Gastroesophageal sphincter (tissue), 4 donors: ENCODE measurements around the gene NAT8. TPM values are rescaled to one million over a fixed set of nuclear protein-coding genes. Genes with fewer than 3 reads are reported as not detected.
"Not testable (repeated sequence)": the region's sequence is repeated elsewhere in the genome, so short reads cannot be mapped to it uniquely, and the experiment has no call there.

Source experiments
- ATAC-seq: fragments of 150-250 bp; one replicate; pipeline ENCODE4 v1.9.1; 2016; ENCODE audit warnings: mild to moderate bottlenecking, moderate library complexity
- H3K27ac ChIP-seq, 4 donors: fragments of 200-600 bp; sonication (generic) in 3 of 4; 1 replicate in 3 of 4; 2 replicates in 1 of 4; pipeline ENCODE4 v1.5.1; 2016 to 2019
- H3K27me3 ChIP-seq: fragments of 200-600 bp; sonication (generic); one replicate; pipeline ENCODE4 v1.5.1; 2019
- H3K36me3 ChIP-seq, 2 donors: fragments of 200-600 bp; sonication (generic); one replicate each; pipeline ENCODE4 v1.5.1; 2019; ENCODE audit warnings: control low read depth in 1 of 2
- H3K4me1 ChIP-seq, 3 donors: fragments of 200-600 bp; sonication (generic); 1 replicate in 2 of 3; 2 replicates in 1 of 3; pipeline ENCODE4 v1.5.1; 2016 to 2019; ENCODE audit warnings: control low read depth in 2 of 3
- H3K4me3 ChIP-seq, 2 donors: fragments of 200-600 bp; sonication (generic); one replicate each; pipeline ENCODE4 v1.5.1; 2019; ENCODE audit warnings: mild to moderate bottlenecking in 1 of 2, moderate library complexity in 1 of 2
- H3K9me3 ChIP-seq, 3 donors: fragments of 200-600 bp; sonication (generic); one replicate each; pipeline ENCODE4 v1.5.1; 2017 to 2019; ENCODE audit warnings: control low read depth in 2 of 3
- EP300 ChIP-seq: sonication (generic); formaldehyde crosslinking; IDR thresholded peaks from one replicate; pipeline ENCODE4 v1.6.1; 2017; ENCODE audit warnings: antibody characterized with exemption, mild to moderate bottlenecking
- POLR2A ChIP-seq, 2 donors: fragments of 450-650 bp; IDR thresholded peaks; one replicate each; pipeline ENCODE4 v1.6.1; 2017; ENCODE audit warnings: antibody characterized with exemption in 2 of 2, mild to moderate bottlenecking in 2 of 2, moderate library complexity in 1 of 2
- POLR2AphosphoS5 ChIP-seq: sonication (generic); formaldehyde crosslinking; IDR thresholded peaks from one replicate; pipeline ENCODE4 v1.6.1; 2017; ENCODE audit warnings: antibody characterized with exemption
- WGBS, 2 donors: methylation state at CpG; one replicate each; pipeline ENCODE4 v1.1.5; 2018; ENCODE audit warnings: low coverage in 1 of 2; 5-methylcytosine and 5-hydroxymethylcytosine counted together
- total RNA-seq, 4 donors: library from RNA; depleted of rRNA; stranded (reverse); fragments of >200 nt; gene quantifications; one replicate each; pipeline ENCODE4 v1.1.0, GENCODE V29; 2016
- TF ChIP-seq, protein P1 (sequence below), 4 experiments: fragments of 200-600 bp in 2 of 4; fragments of 450-650 bp in 2 of 4; sonication (generic) in 1 of 4; IDR thresholded peaks; one replicate each; pipeline ENCODE4 v1.5.1; 2017 to 2019; ENCODE audit warnings: antibody characterized with exemption in 4 of 4, mild to moderate bottlenecking in 2 of 4, moderate library complexity in 2 of 4

The NAT8 gene
- total RNA-seq, 4 donors from 2014 or later = not detected

DNA sequence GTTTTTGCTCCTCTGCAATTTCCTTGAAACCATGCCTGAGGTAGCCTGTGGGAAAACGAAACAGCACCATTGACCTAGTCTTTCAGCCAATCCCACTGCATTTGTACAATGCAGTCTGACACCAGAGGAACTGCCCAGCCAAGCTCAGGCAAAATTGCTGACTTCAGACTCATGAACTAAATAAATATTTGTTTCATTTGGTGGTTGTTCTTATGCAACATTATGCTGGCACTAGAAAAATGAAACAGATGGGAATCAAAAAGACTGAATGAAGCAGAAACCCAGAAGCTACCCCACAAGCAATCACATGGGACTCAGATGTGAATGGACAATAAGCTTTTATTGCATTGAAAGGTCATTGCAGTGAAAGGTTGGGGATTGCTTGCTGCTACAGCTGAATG, 1.7 kb downstream of the NAT8 start:
- TF ChIP-seq EP300 = no peak
- TF ChIP-seq, protein P1, sequence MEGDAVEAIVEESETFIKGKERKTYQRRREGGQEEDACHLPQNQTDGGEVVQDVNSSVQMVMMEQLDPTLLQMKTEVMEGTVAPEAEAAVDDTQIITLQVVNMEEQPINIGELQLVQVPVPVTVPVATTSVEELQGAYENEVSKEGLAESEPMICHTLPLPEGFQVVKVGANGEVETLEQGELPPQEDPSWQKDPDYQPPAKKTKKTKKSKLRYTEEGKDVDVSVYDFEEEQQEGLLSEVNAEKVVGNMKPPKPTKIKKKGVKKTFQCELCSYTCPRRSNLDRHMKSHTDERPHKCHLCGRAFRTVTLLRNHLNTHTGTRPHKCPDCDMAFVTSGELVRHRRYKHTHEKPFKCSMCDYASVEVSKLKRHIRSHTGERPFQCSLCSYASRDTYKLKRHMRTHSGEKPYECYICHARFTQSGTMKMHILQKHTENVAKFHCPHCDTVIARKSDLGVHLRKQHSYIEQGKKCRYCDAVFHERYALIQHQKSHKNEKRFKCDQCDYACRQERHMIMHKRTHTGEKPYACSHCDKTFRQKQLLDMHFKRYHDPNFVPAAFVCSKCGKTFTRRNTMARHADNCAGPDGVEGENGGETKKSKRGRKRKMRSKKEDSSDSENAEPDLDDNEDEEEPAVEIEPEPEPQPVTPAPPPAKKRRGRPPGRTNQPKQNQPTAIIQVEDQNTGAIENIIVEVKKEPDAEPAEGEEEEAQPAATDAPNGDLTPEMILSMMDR (IDR thresholded peaks at IDR 0.05) = no peak
- TF ChIP-seq POLR2AphosphoS5 = no peak
- TF ChIP-seq POLR2A (IDR thresholded peaks at IDR 0.05) = no peak
- ATAC-seq = no peak
- no peaks in the 10 kb centered on the region for H3K36me3 ChIP-seq

GRCh38 chr2:73638429-73638828, 3.8 kb downstream of the NAT8 start:
- Histone ChIP-seq H3K27me3 (no peaks in the 10 kb centered on the region), H3K36me3 (no peaks in the 10 kb centered on the region), H3K4me3 (no peak overlapping the region), H3K4me1 (no peaks in the 10 kb centered on the region), H3K9me3 (no peaks in the 10 kb centered on the region), H3K27ac (no peak overlapping the region)
- 67 to 100% methylated on average over 1 of the region's 1 CpG for WGBS, 2 donors
- TF ChIP-seq POLR2A (IDR thresholded peaks at IDR 0.05) = no peak
- TF ChIP-seq, protein P1 (IDR thresholded peaks at IDR 0.05) = no peak
- TF ChIP-seq EP300 = no peak
- TF ChIP-seq POLR2AphosphoS5 = no peak
- no peak for ATAC-seq

More for the DNA sequence above, 1.7 kb downstream of the NAT8 start:
- 42 to 60% methylated on average over 1 of the region's 1 CpG for WGBS, 2 donors
- no peak overlapping the region for H3K4me3 ChIP-seq
- H3K4me1 ChIP-seq = no peaks in the 10 kb centered on the region
- H3K9me3 ChIP-seq = no peaks in the 10 kb centered on the region
- H3K27ac ChIP-seq = no peak overlapping the region
- no peaks in the 10 kb centered on the region for H3K27me3 ChIP-seq

DNA sequence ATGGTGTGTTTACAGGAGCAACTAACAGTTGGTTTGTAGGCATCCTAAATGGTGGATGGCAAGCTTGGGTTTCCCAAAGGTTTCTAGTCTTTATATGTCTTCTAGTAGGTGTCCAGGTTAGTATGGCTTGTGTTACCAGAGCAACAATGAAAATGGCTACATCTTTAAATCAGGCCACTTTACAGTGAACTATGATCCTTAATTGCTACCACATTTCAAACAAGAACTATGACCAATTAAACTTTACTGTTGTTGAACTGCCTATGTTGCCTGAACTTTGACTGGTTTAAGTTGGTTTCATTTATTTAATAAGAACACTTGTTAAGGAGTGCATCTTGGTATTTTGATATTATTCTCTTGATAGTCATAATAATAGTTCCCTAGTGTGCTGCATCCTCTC, 5.2 kb downstream of the NAT8 start:
- not testable (repeated sequence) for H3K27me3 ChIP-seq, H3K27ac ChIP-seq, H3K9me3 ChIP-seq, H3K36me3 ChIP-seq, H3K4me1 ChIP-seq, H3K4me3 ChIP-seq, ATAC-seq

DNA sequence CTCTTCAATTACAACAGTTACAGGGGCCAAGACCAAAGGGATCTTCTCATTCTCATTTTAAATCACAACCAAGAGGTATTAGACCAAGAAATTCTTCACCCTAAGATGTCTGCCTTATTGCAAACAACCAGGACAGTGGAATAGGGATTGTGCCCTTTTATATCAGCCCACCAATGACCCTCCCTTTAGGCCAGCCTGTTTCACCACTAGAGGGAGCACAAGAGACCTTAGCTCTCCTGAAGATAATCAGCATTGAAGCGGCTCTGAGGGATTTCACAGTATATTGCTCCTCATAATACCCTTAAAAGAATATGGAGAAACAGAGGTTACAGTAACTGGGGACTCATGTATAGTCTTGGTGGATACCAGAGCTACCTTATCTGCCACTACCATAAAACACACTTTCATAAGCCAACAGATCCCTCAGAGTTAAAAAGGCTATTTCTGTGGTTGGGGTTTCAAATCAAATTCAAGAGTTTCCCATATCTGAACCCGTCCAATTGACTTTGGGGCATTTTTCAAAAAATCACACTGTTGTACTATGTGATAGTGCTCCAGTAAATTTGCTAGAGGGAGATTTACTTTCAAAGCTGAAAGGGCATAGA, 11.5 kb downstream of the NAT8 start:
- not testable (repeated sequence) for H3K9me3 ChIP-seq, ATAC-seq, H3K27me3 ChIP-seq, H3K4me1 ChIP-seq, H3K27ac ChIP-seq, H3K4me3 ChIP-seq, H3K36me3 ChIP-seq
- TF ChIP-seq, protein P1 (IDR thresholded peaks at IDR 0.05) = peak in 1 of 4 experiments; percentile 32
- WGBS, 2 donors = 64 to 91% methylated on average over 1 to 2 of the region's 2 CpGs

DNA sequence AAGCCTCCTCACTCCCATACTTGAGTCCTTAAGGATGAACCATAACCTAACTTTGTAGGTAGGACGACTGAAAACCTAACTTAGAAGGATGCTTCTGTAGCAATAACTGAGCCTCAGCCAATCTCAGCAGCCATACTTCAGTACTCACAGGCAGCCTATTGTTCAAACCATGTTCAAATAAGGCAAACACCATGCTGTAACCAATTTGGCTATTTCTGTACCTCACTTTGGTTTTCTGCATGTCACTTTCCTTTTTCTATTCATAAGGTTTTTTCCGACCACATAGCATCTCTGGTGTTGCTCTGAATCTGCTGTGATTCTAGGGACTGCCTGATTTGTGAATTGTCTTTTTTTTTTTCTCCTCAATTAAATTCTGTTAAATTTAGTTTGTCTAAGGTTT, 13.7 kb downstream of the NAT8 start:
- 63 to 71% methylated on average over 1 to 2 of the region's 2 CpGs for WGBS, 2 donors
- H3K27ac ChIP-seq, H3K36me3 ChIP-seq, H3K4me1 ChIP-seq, H3K4me3 ChIP-seq, H3K27me3 ChIP-seq, H3K9me3 ChIP-seq, ATAC-seq: not testable (repeated sequence)

DNA sequence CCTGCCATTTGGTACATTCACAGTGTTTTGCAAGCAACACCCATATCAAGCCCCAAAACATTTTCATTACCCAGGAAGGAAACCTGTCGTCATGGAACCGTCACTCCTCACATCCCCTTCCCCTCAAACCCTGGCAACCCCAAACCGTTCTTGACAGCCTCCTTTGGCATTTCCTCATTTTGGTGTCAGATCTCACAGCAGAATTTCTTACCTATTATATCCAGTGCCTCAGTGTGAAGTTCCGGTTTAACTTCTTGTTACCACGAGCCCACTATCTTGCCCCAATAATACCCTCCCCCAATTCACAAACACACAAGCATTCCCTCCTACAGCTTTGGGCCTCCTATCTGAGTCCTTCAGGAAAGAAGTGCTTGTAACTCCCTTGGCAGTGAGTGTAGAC, 16.0 kb downstream of the NAT8 start:
- WGBS, 2 donors = 58 to 80% methylated on average over 1 to 5 of the region's 5 CpGs
- H3K27ac ChIP-seq, H3K27me3 ChIP-seq, ATAC-seq, H3K9me3 ChIP-seq, H3K4me3 ChIP-seq, H3K4me1 ChIP-seq, H3K36me3 ChIP-seq: not testable (repeated sequence)

GRCh38 chr2:73624625-73625024, 17.6 kb downstream of the NAT8 start:
- H3K27me3 ChIP-seq, H3K36me3 ChIP-seq, H3K27ac ChIP-seq, ATAC-seq, H3K4me1 ChIP-seq, H3K4me3 ChIP-seq, H3K9me3 ChIP-seq: not testable (repeated sequence)
- WGBS, 2 donors = 64% methylated on average over 3 of the region's 9 CpGs; no CpG with 5 or more reads in 1 of the 2 donors

DNA sequence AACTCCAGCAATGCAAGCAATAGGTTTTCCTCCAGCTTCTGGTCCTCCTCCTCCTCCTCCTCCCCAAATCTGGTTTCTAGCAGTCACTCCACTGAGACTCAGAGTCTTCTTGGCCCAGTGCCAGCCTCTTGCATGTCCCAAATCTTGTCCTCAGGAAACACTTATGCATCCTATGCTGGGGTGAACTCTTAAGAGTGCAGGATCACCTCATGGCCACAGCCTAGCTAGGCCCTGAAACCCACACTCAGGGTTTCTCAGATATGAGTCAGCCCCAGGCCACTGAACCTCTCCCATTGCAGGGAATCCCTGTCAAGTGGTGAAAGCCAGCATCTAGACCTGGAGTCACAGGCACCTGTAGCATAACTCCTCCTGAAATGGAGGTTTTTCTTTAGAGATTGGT, 18.2 kb downstream of the NAT8 start:
- not testable (repeated sequence) for H3K36me3 ChIP-seq, H3K4me3 ChIP-seq, H3K27me3 ChIP-seq, H3K4me1 ChIP-seq, H3K27ac ChIP-seq, ATAC-seq, H3K9me3 ChIP-seq

- not testable (repeated sequence) for H3K4me1 ChIP-seq, H3K9me3 ChIP-seq, H3K4me3 ChIP-seq, H3K27ac ChIP-seq, ATAC-seq, H3K27me3 ChIP-seq, H3K36me3 ChIP-seq
- WGBS, 2 donors = 71 to 88% methylated on average over 2 to 3 of the region's 3 CpGs
These were observed 22.3 kb downstream of the NAT8 start for GRCh38 chr2:73619925-73620324.
